ENCODE measurements around the gene VSNL1. TPM values are rescaled to one million over a fixed set of nuclear protein-coding genes. Genes with fewer than 3 reads are reported as not detected.
A peak's percentile ranks its signal among the peaks of the same experiment; 100 is the strongest.

Gene VSNL1
- total and polyA plus RNA-seq, 2 experiments from 2014 or later, result 0.70 to 1.8 TPM

GRCh38 chr2:17540813-17541530 lies 476 bp downstream of the VSNL1 start:
- Histone ChIP-seq H3K36me3 (ENCODE audit: low read depth) (no peaks in the 10 kb centered on the region), H3K27me3 (replicated peaks; ENCODE audit: insufficient read depth) (no peaks in the 10 kb centered on the region), H3K4me3 (peak overlapping the region; percentile 78), H3F3A (ENCODE audit: insufficient read depth) (peaks cover 14% of the 10 kb centered on the region), H3K4me1 (ENCODE audit: insufficient read depth) (peaks cover 17% of the 10 kb centered on the region), H3K4me2 (ENCODE audit: unreplicated experiment) (peak overlapping the region; percentile 91), H2AFZ (peak overlapping the region; percentile 85), H3K9ac (peak overlapping the region; percentile 57), H3K9me3 (ENCODE audit: low read depth) (no peaks in the 10 kb centered on the region), H3K79me2 (ENCODE audit: insufficient read depth) (no peaks in the 10 kb centered on the region), H4K20me1 (ENCODE audit: insufficient read depth) (no peaks in the 10 kb centered on the region), H3K27ac (no peak overlapping the region), H3K9me2 (ENCODE audit: insufficient read depth) (no peaks in the 10 kb centered on the region)
- no peak for TF ChIP-seq EZH2phosphoT487 (IDR thresholded peaks at IDR 0.05; ENCODE audit: insufficient read depth, low read depth)
- no peak for TF ChIP-seq EZH2 (IDR thresholded peaks at IDR 0.05; ENCODE audit: insufficient read depth, poor library complexity, severe bottlenecking)
- no peak for DNase-seq
- 1 to 3% methylated on average over 21 of the region's 21 CpGs for WGBS, 2 experiments (ENCODE audit: low coverage in 1 of 2, low lambda C conversion rate in 2 of 2, missing lambda C conversion rate in 2 of 2)
- in situ Hi-C loops (cut with MboI), result no loop called here

- H3K4me2 ChIP-seq (ENCODE audit: unreplicated experiment), result peak overlapping the region; percentile 91
- no peak for DNase-seq
- H3K9ac ChIP-seq, result no peak overlapping the region
- H3K79me2 ChIP-seq (ENCODE audit: insufficient read depth), result no peaks in the 10 kb centered on the region
- peaks cover 12% of the 10 kb centered on the region for H3F3A ChIP-seq (ENCODE audit: insufficient read depth)
- TF ChIP-seq EZH2phosphoT487 (IDR thresholded peaks at IDR 0.05; ENCODE audit: insufficient read depth, low read depth) (no peak), EZH2 (IDR thresholded peaks at IDR 0.05; ENCODE audit: insufficient read depth, poor library complexity, severe bottlenecking) (no peak)
- in situ Hi-C loops (cut with MboI), result no loop called here
- H3K4me3 ChIP-seq, result peak overlapping the region; percentile 78
- H3K4me1 ChIP-seq (ENCODE audit: insufficient read depth), result peaks cover 15% of the 10 kb centered on the region
- 15 to 17% methylated on average over 12 of the region's 12 CpGs for WGBS, 2 experiments (ENCODE audit: low coverage in 1 of 2, low lambda C conversion rate in 2 of 2, missing lambda C conversion rate in 2 of 2)
- no peaks in the 10 kb centered on the region for H3K36me3 ChIP-seq (ENCODE audit: low read depth)
- no peaks in the 10 kb centered on the region for H3K27me3 ChIP-seq (replicated peaks; ENCODE audit: insufficient read depth)
- peak overlapping the region; percentile 85 for H2AFZ ChIP-seq
- H3K9me2 ChIP-seq (ENCODE audit: insufficient read depth), result no peaks in the 10 kb centered on the region
- H4K20me1 ChIP-seq (ENCODE audit: insufficient read depth), result no peaks in the 10 kb centered on the region
- no peak overlapping the region for H3K27ac ChIP-seq
- no peaks in the 10 kb centered on the region for H3K9me3 ChIP-seq (ENCODE audit: low read depth)
Observed at GRCh38 chr2:17541531-17541950, 1.0 kb downstream of the VSNL1 start.

GRCh38 chr2:17542471-17542870 lies 2.0 kb downstream of the VSNL1 start:
- Histone ChIP-seq H3F3A (ENCODE audit: insufficient read depth) (peaks cover 7% of the 10 kb centered on the region), H3K27me3 (replicated peaks; ENCODE audit: insufficient read depth) (no peaks in the 10 kb centered on the region), H3K79me2 (ENCODE audit: insufficient read depth) (no peaks in the 10 kb centered on the region), H3K9me3 (ENCODE audit: low read depth) (no peaks in the 10 kb centered on the region), H4K20me1 (ENCODE audit: insufficient read depth) (no peaks in the 10 kb centered on the region), H3K9ac (no peak overlapping the region), H3K9me2 (ENCODE audit: insufficient read depth) (no peaks in the 10 kb centered on the region), H2AFZ (no peak overlapping the region), H3K4me3 (no peak overlapping the region), H3K27ac (no peak overlapping the region), H3K4me2 (ENCODE audit: unreplicated experiment) (no peak overlapping the region), H3K4me1 (ENCODE audit: insufficient read depth) (peaks cover 13% of the 10 kb centered on the region), H3K36me3 (ENCODE audit: low read depth) (no peaks in the 10 kb centered on the region)
- no peak for TF ChIP-seq EZH2 (IDR thresholded peaks at IDR 0.05; ENCODE audit: insufficient read depth, poor library complexity, severe bottlenecking)
- TF ChIP-seq EZH2phosphoT487 (IDR thresholded peaks at IDR 0.05; ENCODE audit: insufficient read depth, low read depth), result no peak
- in situ Hi-C loops (cut with MboI), result no loop called here
- WGBS, 2 experiments (ENCODE audit: low coverage in 1 of 2, low lambda C conversion rate in 2 of 2, missing lambda C conversion rate in 2 of 2), result 95 to 99% methylated on average over 2 of the region's 2 CpGs
- no peak for DNase-seq

GRCh38 chr2:17543131-17543660 lies 2.7 kb downstream of the VSNL1 start:
- Histone ChIP-seq H4K20me1 (ENCODE audit: insufficient read depth) (no peaks in the 10 kb centered on the region), H3K4me3 (no peak overlapping the region), H3K79me2 (ENCODE audit: insufficient read depth) (no peaks in the 10 kb centered on the region), H3K9ac (no peak overlapping the region), H2AFZ (no peak overlapping the region), H3F3A (ENCODE audit: insufficient read depth) (peaks cover 7% of the 10 kb centered on the region), H3K9me2 (ENCODE audit: insufficient read depth) (no peaks in the 10 kb centered on the region), H3K36me3 (ENCODE audit: low read depth) (no peaks in the 10 kb centered on the region), H3K4me2 (ENCODE audit: unreplicated experiment) (no peak overlapping the region), H3K9me3 (ENCODE audit: low read depth) (no peaks in the 10 kb centered on the region), H3K27me3 (replicated peaks; ENCODE audit: insufficient read depth) (no peaks in the 10 kb centered on the region), H3K4me1 (ENCODE audit: insufficient read depth) (peaks cover 11% of the 10 kb centered on the region), H3K27ac (no peak overlapping the region)
- 88 to 92% methylated on average over 6 of the region's 6 CpGs for WGBS, 2 experiments (ENCODE audit: low coverage in 1 of 2, low lambda C conversion rate in 2 of 2, missing lambda C conversion rate in 2 of 2)
- DNase-seq, result no peak
- no peak for TF ChIP-seq EZH2 (IDR thresholded peaks at IDR 0.05; ENCODE audit: insufficient read depth, poor library complexity, severe bottlenecking)
- TF ChIP-seq EZH2phosphoT487 (IDR thresholded peaks at IDR 0.05; ENCODE audit: insufficient read depth, low read depth), result no peak
- in situ Hi-C loops (cut with MboI), result no loop called here

All from GM23248 (cell line).